ENCODE data around the gene CTIF.

The CTIF gene

DNA sequence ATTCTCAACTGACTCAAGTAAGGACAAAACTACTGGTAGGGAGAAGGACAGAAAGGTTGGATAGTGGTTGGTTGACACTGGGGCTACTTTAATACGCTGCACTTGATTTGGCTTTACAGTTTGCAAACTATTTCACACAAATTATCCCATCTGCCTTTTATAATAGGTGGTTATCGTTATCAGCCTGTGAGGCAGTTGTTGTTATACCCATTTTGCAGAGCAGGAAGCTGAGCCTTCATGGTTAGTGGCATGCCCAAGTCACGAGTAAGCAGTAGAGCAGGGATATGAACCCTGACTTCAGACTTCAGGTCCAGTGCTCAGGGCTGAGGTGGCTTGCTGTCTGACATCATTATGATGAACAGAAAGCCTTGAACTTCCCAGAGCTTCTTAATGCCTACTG is 5.3 kb downstream of the CTIF start:
- no peak overlapping the region for H2BK12ac ChIP-seq (ENCODE audit: low read length)
- H2BK5ac ChIP-seq (ENCODE audit: low read length), result no peak overlapping the region
- no peak overlapping the region for H4K8ac ChIP-seq (ENCODE audit: low read depth, low read length)
- no peak overlapping the region for H3K27ac ChIP-seq (replicated peaks; ENCODE audit: low read length)
- no peak overlapping the region for H3K4me2 ChIP-seq (ENCODE audit: insufficient read depth, low read length, poor library complexity, severe bottlenecking)
- no peak overlapping the region for H2AK5ac ChIP-seq (ENCODE audit: low read depth, low read length)
- H3K14ac ChIP-seq (ENCODE audit: low read length), result no peak overlapping the region
- H2BK120ac ChIP-seq (ENCODE audit: low read depth, low read length), result no peak overlapping the region
- no peak overlapping the region for H2BK15ac ChIP-seq (ENCODE audit: low read length)
- no peak overlapping the region for H3K9ac ChIP-seq (ENCODE audit: low read depth, low read length, poor library complexity)
- no peaks in the 10 kb centered on the region for H3K36me3 ChIP-seq (replicated peaks in 1 of 2; ENCODE audit: control insufficient read depth in 2 of 2, insufficient read depth in 2 of 2, low read length in 2 of 2)
- no peak for DNase-seq (ENCODE audit: low spot score)
- H3K4me3 ChIP-seq (ENCODE audit: low read length in 2 of 2), result no peak overlapping the region
- no CpG with 5 or more reads among the region's 3 CpGs for WGBS, 2 donors (ENCODE audit: extremely low coverage in 2 of 2, insufficient read length in 2 of 2, insufficient replicate concordance in 1 of 2)
- H3K9me3 ChIP-seq (replicated peaks in 1 of 2; ENCODE audit: control insufficient read depth in 2 of 2, insufficient read depth in 1 of 2, low read depth in 1 of 2, low read length in 2 of 2), result no peaks in the 10 kb centered on the region
- H3K18ac ChIP-seq (ENCODE audit: low read length), result no peak overlapping the region
- H3K23ac ChIP-seq (ENCODE audit: low read depth, low read length, poor library complexity), result no peak overlapping the region
- no peak overlapping the region for H4K91ac ChIP-seq (ENCODE audit: low read depth, low read length, poor library complexity)
- no peak overlapping the region for H2AFZ ChIP-seq (ENCODE audit: low read length)
- H3K27me3 ChIP-seq (ENCODE audit: control insufficient read depth in 3 of 3, insufficient read depth in 3 of 3, low read depth in 1 of 3, low read length in 3 of 3), result no peaks in the 10 kb centered on the region
- no peak overlapping the region for H3K4ac ChIP-seq (ENCODE audit: low read length)
- H3K79me1 ChIP-seq (ENCODE audit: low read depth, low read length), result no peaks in the 10 kb centered on the region
- peaks cover 30 to 42% of the 10 kb centered on the region in 2 donors for H3K4me1 ChIP-seq (ENCODE audit: control insufficient read depth in 2 of 2, insufficient read depth in 1 of 2, low read depth in 1 of 2, low read length in 2 of 2)

DNA sequence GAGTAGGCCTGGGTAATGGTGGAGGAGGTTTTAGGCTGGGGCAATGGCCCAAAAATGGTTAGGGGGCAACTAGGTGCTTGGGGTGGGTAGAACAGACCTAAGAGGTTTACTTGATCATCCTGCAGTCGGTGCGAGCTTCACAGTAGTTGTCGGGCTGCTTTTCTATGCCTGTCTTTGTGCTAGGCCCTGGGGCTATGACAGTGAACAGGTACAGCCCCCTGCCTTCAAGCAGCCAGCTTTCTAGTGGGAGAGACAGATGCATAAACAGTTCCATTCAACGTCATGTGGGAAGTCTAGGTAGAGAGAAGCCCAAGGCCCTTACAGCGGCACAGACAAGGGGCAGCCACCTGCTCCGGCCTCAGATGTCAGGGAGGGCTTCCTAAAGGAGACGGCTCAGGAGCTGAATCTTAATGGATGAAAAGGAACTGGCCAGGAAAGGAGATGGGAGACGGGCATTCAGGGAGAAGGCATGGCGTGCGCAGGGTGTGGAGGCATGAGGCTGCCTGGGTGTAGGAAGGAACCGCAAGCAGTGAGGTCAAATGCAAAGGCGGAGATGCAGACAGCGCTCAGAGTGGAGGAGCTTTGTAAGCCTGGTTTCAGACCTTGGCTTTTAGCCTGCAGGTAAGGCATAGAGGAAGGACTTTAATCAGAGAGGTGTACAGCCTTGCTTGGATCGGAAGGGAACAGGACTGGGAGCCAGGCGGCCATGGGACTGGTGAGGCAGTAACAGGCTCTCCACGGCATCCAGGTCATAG is 6.0 kb downstream of the CTIF start:
- no peak overlapping the region for H3K4ac ChIP-seq (ENCODE audit: low read length)
- H3K4me1 ChIP-seq (ENCODE audit: control insufficient read depth in 2 of 2, insufficient read depth in 1 of 2, low read depth in 1 of 2, low read length in 2 of 2), result peaks cover 28 to 42% of the 10 kb centered on the region in 2 donors
- H3K27ac ChIP-seq (replicated peaks; ENCODE audit: low read length), result no peak overlapping the region
- H4K8ac ChIP-seq (ENCODE audit: low read depth, low read length), result no peak overlapping the region
- peak overlapping the region; percentile 11 for H3K14ac ChIP-seq (ENCODE audit: low read length)
- peak overlapping the region; percentile 1 for H3K18ac ChIP-seq (ENCODE audit: low read length)
- no peaks in the 10 kb centered on the region for H3K79me1 ChIP-seq (ENCODE audit: low read depth, low read length)
- no peak overlapping the region for H2BK5ac ChIP-seq (ENCODE audit: low read length)
- H3K9me3 ChIP-seq (replicated peaks in 1 of 2; ENCODE audit: control insufficient read depth in 2 of 2, insufficient read depth in 1 of 2, low read depth in 1 of 2, low read length in 2 of 2), result no peaks in the 10 kb centered on the region
- H2BK12ac ChIP-seq (ENCODE audit: low read length), result no peak overlapping the region
- peak overlapping the region; percentile 9 for H2AK5ac ChIP-seq (ENCODE audit: low read depth, low read length)
- H3K23ac ChIP-seq (ENCODE audit: low read depth, low read length, poor library complexity), result peak overlapping the region; percentile 0
- H2BK120ac ChIP-seq (ENCODE audit: low read depth, low read length), result no peak overlapping the region
- H3K4me3 ChIP-seq (ENCODE audit: low read length in 2 of 2), result no peak overlapping the region
- no peak overlapping the region for H3K9ac ChIP-seq (ENCODE audit: low read depth, low read length, poor library complexity)
- WGBS, 2 donors (ENCODE audit: extremely low coverage in 2 of 2, insufficient read length in 2 of 2, insufficient replicate concordance in 1 of 2), result no CpG with 5 or more reads among the region's 16 CpGs
- no peaks in the 10 kb centered on the region for H3K27me3 ChIP-seq (ENCODE audit: control insufficient read depth in 3 of 3, insufficient read depth in 3 of 3, low read depth in 1 of 3, low read length in 3 of 3)
- DNase-seq (ENCODE audit: low spot score), result no peak
- no peaks in the 10 kb centered on the region for H3K36me3 ChIP-seq (replicated peaks in 1 of 2; ENCODE audit: control insufficient read depth in 2 of 2, insufficient read depth in 2 of 2, low read length in 2 of 2)
- no peak overlapping the region for H2AFZ ChIP-seq (ENCODE audit: low read length)
- peak overlapping the region; percentile 1 for H2BK15ac ChIP-seq (ENCODE audit: low read length)
- H3K4me2 ChIP-seq (ENCODE audit: insufficient read depth, low read length, poor library complexity, severe bottlenecking), result no peak overlapping the region
- no peak overlapping the region for H4K91ac ChIP-seq (ENCODE audit: low read depth, low read length, poor library complexity)

GRCh38 chr18:48545757-48546321 is 7.0 kb downstream of the CTIF start:
- Histone ChIP-seq H3K4me3 (ENCODE audit: low read length in 2 of 2) (no peak overlapping the region), H2BK15ac (ENCODE audit: low read length) (no peak overlapping the region), H2BK120ac (ENCODE audit: low read depth, low read length) (no peak overlapping the region), H3K27ac (replicated peaks; ENCODE audit: low read length) (no peak overlapping the region), H3K4ac (ENCODE audit: low read length) (no peak overlapping the region), H2AK5ac (ENCODE audit: low read depth, low read length) (no peak overlapping the region), H4K8ac (ENCODE audit: low read depth, low read length) (no peak overlapping the region), H3K9me3 (replicated peaks in 1 of 2; ENCODE audit: control insufficient read depth in 2 of 2, insufficient read depth in 1 of 2, low read depth in 1 of 2, low read length in 2 of 2) (no peaks in the 10 kb centered on the region), H3K23ac (ENCODE audit: low read depth, low read length, poor library complexity) (no peak overlapping the region), H2AFZ (ENCODE audit: low read length) (peak overlapping the region; percentile 52), H3K27me3 (ENCODE audit: control insufficient read depth in 3 of 3, insufficient read depth in 3 of 3, low read depth in 1 of 3, low read length in 3 of 3) (no peaks in the 10 kb centered on the region), H3K18ac (ENCODE audit: low read length) (no peak overlapping the region), H2BK12ac (ENCODE audit: low read length) (no peak overlapping the region), H2BK5ac (ENCODE audit: low read length) (no peak overlapping the region), H3K36me3 (replicated peaks in 1 of 2; ENCODE audit: control insufficient read depth in 2 of 2, insufficient read depth in 2 of 2, low read length in 2 of 2) (no peaks in the 10 kb centered on the region), H3K14ac (ENCODE audit: low read length) (no peak overlapping the region), H3K9ac (ENCODE audit: low read depth, low read length, poor library complexity) (no peak overlapping the region), H3K4me1 (ENCODE audit: control insufficient read depth in 2 of 2, insufficient read depth in 1 of 2, low read depth in 1 of 2, low read length in 2 of 2) (peaks cover 28 to 42% of the 10 kb centered on the region in 2 donors), H4K91ac (ENCODE audit: low read depth, low read length, poor library complexity) (no peak overlapping the region), H3K4me2 (ENCODE audit: insufficient read depth, low read length, poor library complexity, severe bottlenecking) (peak overlapping the region; percentile 33), H3K79me1 (ENCODE audit: low read depth, low read length) (no peaks in the 10 kb centered on the region)
- no CpG with 5 or more reads among the region's 12 CpGs for whole genome bisulfite sequencing, 2 donors (ENCODE audit: extremely low coverage in 2 of 2, insufficient read length in 2 of 2, insufficient replicate concordance in 1 of 2)
- DNase-seq (ENCODE audit: low spot score), result peak; percentile 66

DNA sequence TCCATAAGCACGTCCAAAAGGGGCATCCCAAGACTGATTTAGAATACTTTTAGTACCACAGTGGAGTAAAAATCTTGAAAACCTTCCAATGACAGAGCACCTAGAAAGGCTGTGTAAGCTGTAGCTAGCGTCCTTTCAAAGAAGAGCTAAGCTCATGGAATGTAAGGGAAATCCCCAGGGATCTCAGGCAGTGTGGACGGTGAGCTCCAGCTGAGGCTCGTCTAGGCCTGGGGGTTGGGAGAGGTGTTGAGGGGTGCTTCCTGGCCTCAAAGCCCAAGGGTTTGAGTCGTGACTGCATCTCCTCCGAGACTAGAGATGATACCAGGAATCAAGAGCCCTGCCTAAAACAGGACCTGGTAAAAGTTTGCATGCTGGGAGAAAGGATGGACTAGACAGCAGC is 7.6 kb downstream of the CTIF start:
- Histone ChIP-seq H3K4me2 (ENCODE audit: insufficient read depth, low read length, poor library complexity, severe bottlenecking) (no peak overlapping the region), H3K79me1 (ENCODE audit: low read depth, low read length) (no peaks in the 10 kb centered on the region), H3K27me3 (ENCODE audit: control insufficient read depth in 3 of 3, insufficient read depth in 3 of 3, low read depth in 1 of 3, low read length in 3 of 3) (no peaks in the 10 kb centered on the region), H3K27ac (replicated peaks; ENCODE audit: low read length) (no peak overlapping the region), H2BK5ac (ENCODE audit: low read length) (no peak overlapping the region), H2AFZ (ENCODE audit: low read length) (no peak overlapping the region), H3K4me3 (ENCODE audit: low read length in 2 of 2) (no peak overlapping the region), H2BK15ac (ENCODE audit: low read length) (no peak overlapping the region), H4K91ac (ENCODE audit: low read depth, low read length, poor library complexity) (no peak overlapping the region), H3K9ac (ENCODE audit: low read depth, low read length, poor library complexity) (no peak overlapping the region), H3K14ac (ENCODE audit: low read length) (no peak overlapping the region), H3K4me1 (ENCODE audit: control insufficient read depth in 2 of 2, insufficient read depth in 1 of 2, low read depth in 1 of 2, low read length in 2 of 2) (peaks cover 28 to 42% of the 10 kb centered on the region in 2 donors), H2BK120ac (ENCODE audit: low read depth, low read length) (no peak overlapping the region), H3K4ac (ENCODE audit: low read length) (no peak overlapping the region), H3K18ac (ENCODE audit: low read length) (no peak overlapping the region), H3K23ac (ENCODE audit: low read depth, low read length, poor library complexity) (no peak overlapping the region), H3K36me3 (replicated peaks in 1 of 2; ENCODE audit: control insufficient read depth in 2 of 2, insufficient read depth in 2 of 2, low read length in 2 of 2) (no peaks in the 10 kb centered on the region), H2BK12ac (ENCODE audit: low read length) (no peak overlapping the region), H3K9me3 (replicated peaks in 1 of 2; ENCODE audit: control insufficient read depth in 2 of 2, insufficient read depth in 1 of 2, low read depth in 1 of 2, low read length in 2 of 2) (no peaks in the 10 kb centered on the region), H4K8ac (ENCODE audit: low read depth, low read length) (no peak overlapping the region), H2AK5ac (ENCODE audit: low read depth, low read length) (no peak overlapping the region)
- WGBS, 2 donors (ENCODE audit: extremely low coverage in 2 of 2, insufficient read length in 2 of 2, insufficient replicate concordance in 1 of 2), result no CpG with 5 or more reads among the region's 6 CpGs
- no peak for DNase-seq (ENCODE audit: low spot score)
